Endothelial cell of umbilical vein (primary cell): ENCODE results near the gene HIGD1A. TPM values are rescaled to one million over a fixed set of nuclear protein-coding genes. Genes with fewer than 3 reads are reported as not detected.

Experiments used
- BruUV-seq: library from RNA; stranded (reverse); fragments of 400-500 nt; replicated peaks from 2 replicates; lab custom pipeline; 2021; lab: Mats Ljungman, UMichigan
- CTCF ChIA-PET: fragments of 300-600, 350-600 bp; sonication (Branson Sonifier 250); formaldehyde crosslinking; loops from one replicate; lab custom pipeline; 2021; ENCODE audit warnings: antibody characterized with exemption, inconsistent platforms; lab: Charles Lee
- POLR2A ChIA-PET: fragments of 300-600, 350-600 bp; sonication (Branson Sonifier 250); formaldehyde crosslinking; loops from one replicate; lab custom pipeline; 2021; ENCODE audit warnings: antibody characterized with exemption, inconsistent platforms; lab: Charles Lee
- DNase-seq: peaks from one replicate; pipeline ENCODE4 v3.0.0-alpha.2; 2011; ENCODE audit warnings: low read depth, low spot score
- FAIRE-seq: peaks from 2 replicates; lab custom pipeline; 2011; peaks lifted over from hg19 to GRCh38; lab: Jason Lieb, UNC
- H2AFZ ChIP-seq: 2 replicates; pipeline ENCODE4 v1.6.0; 2012; ENCODE audit warnings: low read depth, low read length, control low read depth, inconsistent platforms
- H3K27ac ChIP-seq: 2 replicates; pipeline ENCODE4 v1.5.1; 2011; ENCODE audit warnings: low read depth, mild to moderate bottlenecking, control low read depth, low read length, moderate library complexity; ENCODE audit not compliant: insufficient read depth
- H3K27me3 ChIP-seq, 2 experiments: 2 replicates each; pipeline versions ENCODE4 v1.6.0 to v1.6.1; 2011; ENCODE audit warnings: low read length in 2 of 2, mixed read lengths in 1 of 2; ENCODE audit not compliant: control insufficient read depth in 2 of 2, insufficient read depth in 2 of 2
- H3K36me3 ChIP-seq, 2 experiments: 2 replicates in 1 of 2; 3 replicates in 1 of 2; pipeline ENCODE4 v1.5.1; 2011; ENCODE audit warnings: low read length in 2 of 2, mild to moderate bottlenecking in 1 of 2, moderate library complexity in 1 of 2; ENCODE audit not compliant: control insufficient read depth in 2 of 2, insufficient read depth in 2 of 2; ENCODE audit errors: extremely low read depth in 1 of 2
- H3K4me1 ChIP-seq: 3 replicates; pipeline ENCODE4 v1.5.1; 2011; ENCODE audit warnings: mild to moderate bottlenecking, low read length; ENCODE audit not compliant: control insufficient read depth, insufficient read depth; ENCODE audit errors: extremely low read depth
- H3K4me2 ChIP-seq: 2 replicates; pipeline ENCODE4 v1.6.1; 2011; ENCODE audit warnings: low read length, control low read depth, mixed read lengths; ENCODE audit not compliant: insufficient read depth
- H3K4me3 ChIP-seq, 3 experiments: fragments of 200-600 bp in 1 of 3; sonication (generic), shearing (Covaris generic) in 1 of 3; replicated peaks in 1 of 3; 2 replicates each; pipeline ENCODE4 v1.5.1; 2011 to 2016; ENCODE audit warnings: control low read depth in 3 of 3, low read length in 3 of 3, mild to moderate bottlenecking in 2 of 3, inconsistent platforms in 1 of 3, low read depth in 1 of 3, moderate library complexity in 1 of 3; ENCODE audit not compliant: insufficient read depth in 1 of 3
- H3K79me2 ChIP-seq: 2 replicates; pipeline ENCODE4 v1.6.0; 2012; ENCODE audit warnings: low read length, inconsistent platforms; ENCODE audit not compliant: control insufficient read depth, insufficient read depth
- H3K9ac ChIP-seq: replicated peaks from 2 replicates; pipeline ENCODE3; 2011; ENCODE audit warnings: low read length, control low read depth; ENCODE audit not compliant: insufficient read depth; ENCODE audit errors: extremely low read depth
- H3K9me1 ChIP-seq: replicated peaks from 3 replicates; pipeline ENCODE4 v1.6.0; 2011; ENCODE audit warnings: mild to moderate bottlenecking, low read length; ENCODE audit not compliant: control insufficient read depth, insufficient read depth; ENCODE audit errors: extremely low read depth
- H3K9me3 ChIP-seq: replicated peaks from 2 replicates; pipeline ENCODE4 v1.5.1; 2012; ENCODE audit warnings: low read length, inconsistent platforms; ENCODE audit not compliant: control insufficient read depth, insufficient read depth
- H4K20me1 ChIP-seq: replicated peaks from 2 replicates; pipeline ENCODE3; 2011; ENCODE audit warnings: mild to moderate bottlenecking, low read length; ENCODE audit not compliant: control insufficient read depth, insufficient read depth; ENCODE audit errors: extremely low read depth
- EZH2 ChIP-seq: IDR thresholded peaks from 2 replicates; pipeline ENCODE4 v1.6.1; 2012; ENCODE audit warnings: borderline replicate concordance, low read depth, mild to moderate bottlenecking, moderate library complexity, low read length, inconsistent platforms; ENCODE audit not compliant: severe bottlenecking
- FOS ChIP-seq: IDR thresholded peaks from 2 replicates; pipeline ENCODE4 v1.6.1; 2011; ENCODE audit warnings: mild to moderate bottlenecking, low read length, moderate library complexity, borderline replicate concordance; ENCODE audit not compliant: insufficient read depth
- GATA2 ChIP-seq: IDR thresholded peaks from 2 replicates; pipeline ENCODE4 v1.7.0; 2011; ENCODE audit warnings: low read depth, mild to moderate bottlenecking, moderate library complexity, mixed read lengths, low read length; ENCODE audit not compliant: insufficient read length, insufficient read depth
- MYC ChIP-seq: IDR thresholded peaks from one replicate; pipeline ENCODE4 v1.6.1; 2011; ENCODE audit warnings: mild to moderate bottlenecking, low read depth, low read length
- POLR2A ChIP-seq: IDR thresholded peaks from 2 replicates; pipeline ENCODE4 v1.6.1; 2012; ENCODE audit warnings: low read depth, mild to moderate bottlenecking, control low read depth, low read length
- POLR2AphosphoS5 ChIP-seq: IDR thresholded peaks from 2 replicates; pipeline ENCODE4 v1.6.1; 2012; ENCODE audit warnings: low read depth, mild to moderate bottlenecking, control low read depth, low read length, moderate library complexity; ENCODE audit not compliant: insufficient read depth
- dilution Hi-C: fragments of 300-500 bp; cut with MboI; formaldehyde crosslinking; loops from one replicate; pipeline ENCODE4 v1.15.0; 2019; ENCODE audit warnings: low sequenced_read_pairs; ENCODE audit not compliant: extremely low pct_ligation_motif_present
- intact Hi-C: fragments of 100-400 bp; cut with micrococcal nuclease; formaldehyde crosslinking; loops from one replicate; pipeline ENCODE4 v1.10.0; 2022
- polyA plus RNA-seq, 4 experiments: library from polyadenylated mRNA; depleted of rRNA in 3 of 4; stranded (reverse) in 3 of 4; unstranded in 1 of 4; fragments of >200 nt; gene quantifications; 2 replicates each; pipeline versions ENCODE4 v1.2.1 to v1.2.3, GENCODE V29; 2011 to 2012; ENCODE audit warnings: missing spikeins in 1 of 4
- total RNA-seq: library from RNA; stranded (reverse); gene quantifications from 2 replicates; pipeline ENCODE4 v1.2.3, GENCODE V29; 2021
- TF ChIP-seq, protein P1 (sequence below): IDR thresholded peaks from 2 replicates; pipeline ENCODE4 v1.6.1; 2011; ENCODE audit not compliant: insufficient read depth, insufficient read length
- TF ChIP-seq, protein P2 (sequence below), 2 donors: IDR thresholded peaks; 1 replicate in 1 of 2; 2 replicates in 1 of 2; pipeline ENCODE4 v1.5.1; 2011; ENCODE audit warnings: low read length in 2 of 2, mild to moderate bottlenecking in 2 of 2, moderate library complexity in 2 of 2, control low read depth in 1 of 2, inconsistent platforms in 1 of 2, low read depth in 1 of 2; ENCODE audit not compliant: insufficient read depth in 1 of 2; ENCODE audit errors: extremely low read depth in 1 of 2

Gene HIGD1A
- total and polyA plus RNA-seq, 2 donors (not counting 3 experiments of a cell fraction or from before 2014, with no cell fraction given), result 59.5 to 68.9 TPM

DNA sequence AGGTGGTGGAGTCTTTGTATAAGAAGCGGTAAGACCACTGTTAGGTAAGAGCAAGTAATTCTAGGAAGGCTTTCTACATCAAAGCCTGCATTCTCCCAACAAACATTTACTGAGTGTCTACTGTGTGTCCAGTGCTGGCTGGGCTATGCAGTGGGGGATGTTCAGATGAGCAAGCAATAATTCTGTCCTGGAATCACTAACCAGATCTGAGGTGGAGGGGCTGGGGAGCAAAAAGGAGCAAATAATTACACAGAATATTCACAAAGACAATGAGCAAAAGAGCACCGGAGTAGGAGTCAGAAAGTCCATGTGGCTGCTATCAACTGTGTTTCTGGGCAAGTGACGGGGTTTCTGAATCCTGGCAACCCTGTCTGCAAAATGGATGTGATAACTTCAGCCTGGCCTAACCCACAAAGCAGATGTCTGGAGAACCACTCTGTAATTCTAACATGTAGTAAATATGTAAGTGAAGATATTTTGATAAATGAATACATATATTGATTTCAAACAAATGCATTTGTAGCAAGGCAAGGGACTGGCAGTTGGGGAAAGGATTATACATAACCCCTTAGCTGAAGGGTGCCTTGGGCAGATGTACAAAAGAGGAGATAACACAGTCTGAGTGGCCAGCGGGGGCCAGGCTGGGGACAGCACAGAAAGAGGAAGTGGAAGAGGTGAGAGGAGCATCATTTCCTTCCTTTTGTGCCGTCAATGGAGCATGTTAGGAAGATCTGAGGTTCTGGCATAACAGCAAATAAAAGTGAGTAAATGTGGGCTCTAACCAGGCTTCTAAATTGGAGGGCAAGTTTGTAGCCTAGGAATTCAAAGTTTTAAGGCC lies 42.6 kb upstream of the HIGD1A start:
- H3K4me3 ChIP-seq, result no peak overlapping the region
- H3K27ac ChIP-seq, result no peak overlapping the region
- H3K9ac ChIP-seq, result no peak overlapping the region
- peaks cover 2 to 14% of the 10 kb centered on the region in 2 experiments for H3K27me3 ChIP-seq
- no peak for FAIRE-seq
- no peaks in the 10 kb centered on the region for H3K79me2 ChIP-seq
- no peak overlapping the region for H2AFZ ChIP-seq
- DNase-seq, result no peak
- no TSS peak for BruUV-seq
- no peaks in the 10 kb centered on the region for H3K4me1 ChIP-seq
- H3K9me1 ChIP-seq, result no peaks in the 10 kb centered on the region
- CTCF ChIA-PET, result interaction anchor here (1.2 kb wide), 2 partner anchors 14 to 34 kb away, joined by 3 read pairs; no protein-coding TSS in a partner anchor
- TF ChIP-seq GATA2 (no peak), MYC (no peak), POLR2AphosphoS5 (no peak), POLR2A (no peak), EZH2 (no peak), FOS (no peak)
- TF ChIP-seq, protein P1, sequence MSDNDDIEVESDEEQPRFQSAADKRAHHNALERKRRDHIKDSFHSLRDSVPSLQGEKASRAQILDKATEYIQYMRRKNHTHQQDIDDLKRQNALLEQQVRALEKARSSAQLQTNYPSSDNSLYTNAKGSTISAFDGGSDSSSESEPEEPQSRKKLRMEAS, result no peak
- TF ChIP-seq, protein P2, sequence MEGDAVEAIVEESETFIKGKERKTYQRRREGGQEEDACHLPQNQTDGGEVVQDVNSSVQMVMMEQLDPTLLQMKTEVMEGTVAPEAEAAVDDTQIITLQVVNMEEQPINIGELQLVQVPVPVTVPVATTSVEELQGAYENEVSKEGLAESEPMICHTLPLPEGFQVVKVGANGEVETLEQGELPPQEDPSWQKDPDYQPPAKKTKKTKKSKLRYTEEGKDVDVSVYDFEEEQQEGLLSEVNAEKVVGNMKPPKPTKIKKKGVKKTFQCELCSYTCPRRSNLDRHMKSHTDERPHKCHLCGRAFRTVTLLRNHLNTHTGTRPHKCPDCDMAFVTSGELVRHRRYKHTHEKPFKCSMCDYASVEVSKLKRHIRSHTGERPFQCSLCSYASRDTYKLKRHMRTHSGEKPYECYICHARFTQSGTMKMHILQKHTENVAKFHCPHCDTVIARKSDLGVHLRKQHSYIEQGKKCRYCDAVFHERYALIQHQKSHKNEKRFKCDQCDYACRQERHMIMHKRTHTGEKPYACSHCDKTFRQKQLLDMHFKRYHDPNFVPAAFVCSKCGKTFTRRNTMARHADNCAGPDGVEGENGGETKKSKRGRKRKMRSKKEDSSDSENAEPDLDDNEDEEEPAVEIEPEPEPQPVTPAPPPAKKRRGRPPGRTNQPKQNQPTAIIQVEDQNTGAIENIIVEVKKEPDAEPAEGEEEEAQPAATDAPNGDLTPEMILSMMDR (IDR thresholded peaks at IDR 0.05; ENCODE audit: extremely low read depth in 1 of 2, insufficient read depth in 1 of 2, low read depth in 1 of 2, low read length in 2 of 2), result no peak
- H3K9me3 ChIP-seq, result no peaks in the 10 kb centered on the region
- H4K20me1 ChIP-seq, result no peaks in the 10 kb centered on the region
- dilution Hi-C loops (no loop called here), intact Hi-C loops (no loop called here)
- no peak overlapping the region for H3K4me2 ChIP-seq
- no peaks in the 10 kb centered on the region for H3K36me3 ChIP-seq
- POLR2A ChIA-PET, result no interaction called here
